SK-N-SH (cell line): ENCODE measurements around the gene MCC. TPM values are rescaled to one million over a fixed set of nuclear protein-coding genes. Genes with fewer than 3 reads are reported as not detected.

Experiments used
- CTCF ChIA-PET: fragments of 300-600, 350-600 bp; formaldehyde crosslinking; extraction: SDS; loops from one replicate; lab custom pipeline; 2021; lab: Yijun Ruan, JAX
- POLR2A ChIA-PET: fragments of 350-600 bp; sonication (Branson Sonifier 250); formaldehyde crosslinking; extraction: SDS; loops from one replicate; lab custom pipeline; 2020; ENCODE audit warnings: antibody characterized with exemption, inconsistent platforms; lab: Yijun Ruan, JAX
- DNase-seq: peaks from one replicate; pipeline ENCODE4 v3.0.0; 2012
- H2AFZ ChIP-seq: fragments of 200-600 bp; sonication (generic); 2 replicates; pipeline ENCODE4 v1.8.1; 2016; ENCODE audit warnings: antibody characterized with exemption, mild to moderate bottlenecking, low read depth
- H3F3A ChIP-seq: fragments of 200-600 bp; sonication (generic); replicated peaks from 2 replicates; pipeline ENCODE3; 2016; ENCODE audit warnings: antibody characterized with exemption, mild to moderate bottlenecking; ENCODE audit not compliant: insufficient read depth
- H3K27ac ChIP-seq, 2 experiments: fragments of 200-500 bp in 1 of 2; fragments of 200-600 bp in 1 of 2; sonication (Bioruptor generic) in 1 of 2; sonication (generic), shearing (Covaris generic) in 1 of 2; 2 replicates each; pipeline versions ENCODE4 v1.5.1 to v1.6.1; 2014 to 2016; ENCODE audit warnings: low read depth in 2 of 2, inconsistent platforms in 1 of 2, low read length in 1 of 2, mild to moderate bottlenecking in 1 of 2, mixed read lengths in 1 of 2
- H3K27me3 ChIP-seq: fragments of 200-600 bp; sonication (generic), shearing (Covaris generic); 2 replicates; pipeline ENCODE4 v1.6.1; 2016; ENCODE audit warnings: mixed run types; ENCODE audit not compliant: insufficient read depth
- H3K36me3 ChIP-seq, 2 experiments: fragments of 200-500 bp in 1 of 2; fragments of 200-600 bp in 1 of 2; sonication (Bioruptor generic) in 1 of 2; sonication (generic) in 1 of 2; replicated peaks in 1 of 2; 2 replicates each; pipeline versions ENCODE3 to v1.5.1; 2014 to 2016; ENCODE audit warnings: low read length in 1 of 2, mild to moderate bottlenecking in 1 of 2; ENCODE audit not compliant: insufficient read depth in 2 of 2, control insufficient read depth in 1 of 2
- H3K4me1 ChIP-seq, 2 experiments: fragments of 200-500 bp in 1 of 2; fragments of 200-600 bp in 1 of 2; sonication (Bioruptor generic) in 1 of 2; sonication (generic), shearing (Covaris generic) in 1 of 2; 2 replicates each; pipeline versions ENCODE4 v1.5.1 to v1.6.1; 2014 to 2016; ENCODE audit warnings: low read depth in 1 of 2, low read length in 1 of 2, mixed run types in 1 of 2; ENCODE audit not compliant: insufficient read depth in 2 of 2, control insufficient read depth in 1 of 2
- H3K4me2 ChIP-seq: fragments of 200-600 bp; sonication (generic), shearing (Covaris generic); 2 replicates; pipeline ENCODE4 v1.6.1; 2017; ENCODE audit warnings: mixed run types
- H3K4me3 ChIP-seq, 2 experiments: fragments of 200-500 bp in 1 of 2; fragments of 200-600 bp in 1 of 2; sonication (Bioruptor generic) in 1 of 2; sonication (generic), shearing (Covaris generic) in 1 of 2; 2 replicates each; pipeline versions ENCODE4 v1.5.1 to v1.8.1; 2014 to 2016; ENCODE audit warnings: low read depth in 2 of 2, inconsistent platforms in 1 of 2, low read length in 1 of 2, mild to moderate bottlenecking in 1 of 2, mixed read lengths in 1 of 2, moderate library complexity in 1 of 2
- H3K79me2 ChIP-seq: fragments of 200-600 bp; sonication (generic); 2 replicates; pipeline ENCODE4 v1.8.1; 2017; ENCODE audit warnings: mild to moderate bottlenecking; ENCODE audit not compliant: insufficient read depth
- H3K9ac ChIP-seq: fragments of 200-600 bp; sonication (generic); 2 replicates; pipeline ENCODE4 v1.6.1; 2017; ENCODE audit warnings: mixed run types
- H3K9me2 ChIP-seq: fragments of 200-600 bp; sonication (generic); 2 replicates; pipeline ENCODE4 v1.6.1; 2017; ENCODE audit warnings: mixed run types
- H3K9me3 ChIP-seq: fragments of 200-600 bp; sonication (generic); 2 replicates; pipeline ENCODE4 v1.6.1; 2017; ENCODE audit warnings: mixed run types, mild to moderate bottlenecking, moderate library complexity
- H4K20me1 ChIP-seq: fragments of 200-600 bp; sonication (generic); 2 replicates; pipeline ENCODE4 v1.6.1; 2017; ENCODE audit warnings: mild to moderate bottlenecking, mixed run types; ENCODE audit not compliant: insufficient read depth
- CTCF ChIP-seq: fragments of 200-600 bp; sonication (generic); IDR thresholded peaks from 2 replicates; pipeline ENCODE4 v1.6.1; 2017; ENCODE audit warnings: antibody characterized with exemption, mild to moderate bottlenecking, moderate library complexity
- EP300 ChIP-seq, 2 experiments: IDR thresholded peaks; 2 replicates each; pipeline versions ENCODE4 v1.4.0 to v1.6.1; 2012; ENCODE audit warnings: borderline replicate concordance in 1 of 2, low read depth in 1 of 2, low read length in 1 of 2
- FOXJ3 ChIP-seq: sonication (generic); formaldehyde crosslinking; IDR thresholded peaks from 2 replicates; pipeline ENCODE4 v1.5.1; 2020; ENCODE audit warnings: mild to moderate bottlenecking, missing genetic modification reagents
- FOXM1 ChIP-seq: IDR thresholded peaks from 2 replicates; pipeline ENCODE4 v1.4.0; 2012; ENCODE audit warnings: low read depth, mild to moderate bottlenecking
- GABPA ChIP-seq: IDR thresholded peaks from 2 replicates; pipeline ENCODE4 v1.4.0; 2012; ENCODE audit warnings: low read depth, mild to moderate bottlenecking
- GATA2 ChIP-seq: sonication (generic); formaldehyde crosslinking; IDR thresholded peaks from 2 replicates; pipeline ENCODE4 v1.5.0; 2020; ENCODE audit warnings: mild to moderate bottlenecking, missing genetic modification reagents
- MAX ChIP-seq: IDR thresholded peaks from 2 replicates; pipeline ENCODE4 v1.4.0; 2012; ENCODE audit warnings: low read depth
- MEF2A ChIP-seq: IDR thresholded peaks from 2 replicates; pipeline ENCODE4 v1.4.0; 2012; ENCODE audit warnings: low read depth, borderline replicate concordance
- NFIC ChIP-seq: IDR thresholded peaks from 2 replicates; pipeline ENCODE4 v1.4.0; 2012; ENCODE audit warnings: borderline replicate concordance
- NRF1 ChIP-seq: IDR thresholded peaks from 2 replicates; pipeline ENCODE4 v1.6.1; 2012; ENCODE audit warnings: low read depth, mild to moderate bottlenecking, low read length
- RCOR1 ChIP-seq: fragments of 150-350 bp; IDR thresholded peaks from 2 replicates; pipeline ENCODE4 v1.6.1; 2017; ENCODE audit warnings: antibody characterized with exemption, low read length
- REST ChIP-seq: IDR thresholded peaks from 2 replicates; pipeline ENCODE4 v1.6.1; 2012; ENCODE audit warnings: mild to moderate bottlenecking, low read depth, low read length, moderate library complexity
- RFX5 ChIP-seq: IDR thresholded peaks from 2 replicates; pipeline ENCODE4 v1.6.1; 2012; ENCODE audit warnings: mild to moderate bottlenecking, improper control_type of control experiment, low read length
- RXRA ChIP-seq: IDR thresholded peaks from 2 replicates; pipeline ENCODE4 v1.4.0; 2012; ENCODE audit warnings: low read depth, mild to moderate bottlenecking, borderline replicate concordance
- SMC3 ChIP-seq: IDR thresholded peaks from 2 replicates; pipeline ENCODE4 v1.6.1; 2012; ENCODE audit warnings: low read depth, low read length, improper control_type of control experiment
- TAF1 ChIP-seq: IDR thresholded peaks from 2 replicates; pipeline ENCODE4 v1.6.1; 2012; ENCODE audit warnings: low read depth, mild to moderate bottlenecking, low read length, moderate library complexity, borderline replicate concordance
- TCF12 ChIP-seq: IDR thresholded peaks from 2 replicates; pipeline ENCODE4 v1.4.0; 2012
- USF2 ChIP-seq: fragments of 150-350 bp; IDR thresholded peaks from 2 replicates; pipeline ENCODE4 v1.6.1; 2017; ENCODE audit warnings: antibody characterized with exemption, low read length, low read depth, borderline replicate concordance
- YY1 ChIP-seq: IDR thresholded peaks from 2 replicates; pipeline ENCODE4 v1.4.0; 2012; ENCODE audit warnings: low read depth, mild to moderate bottlenecking
- ZBTB33 ChIP-seq: IDR thresholded peaks from 2 replicates; pipeline ENCODE4 v1.4.0; 2012; ENCODE audit warnings: low read depth, borderline replicate concordance
- WGBS: methylation state at CpG from one replicate; pipeline ENCODE4 v1.1.6; 2017; ENCODE audit warnings: low lambda C conversion rate; 5-methylcytosine and 5-hydroxymethylcytosine counted together
- polyA plus RNA-seq, 3 experiments: library from polyadenylated mRNA; depleted of rRNA; stranded (reverse); fragments of >200 nt; gene quantifications; 2 replicates each; pipeline ENCODE4 v1.2.3, GENCODE V29; 2012

The MCC gene
- polyA plus RNA-seq, 1 of the 3 experiments (the other 2 are of a cell fraction), result 3.6 TPM

- H3K27me3 ChIP-seq, result no peaks in the 10 kb centered on the region
- H4K20me1 ChIP-seq, result no peaks in the 10 kb centered on the region
- no peaks in the 10 kb centered on the region for H3K9me3 ChIP-seq
- TF ChIP-seq USF2, result no peak
- no peak for TF ChIP-seq FOXJ3 (CRISPR knock-in tag)
- TF ChIP-seq GABPA, result no peak
- TF ChIP-seq NRF1, result no peak
- TF ChIP-seq ZBTB33, result no peak
- no peak for TF ChIP-seq YY1
- no peak for TF ChIP-seq MEF2A
- TF ChIP-seq REST, result no peak
- no peak for TF ChIP-seq SMC3
- TF ChIP-seq RXRA, result no peak
- no peak for TF ChIP-seq FOXM1
- no peak for TF ChIP-seq MAX
- TF ChIP-seq RCOR1, result no peak
- no peak for TF ChIP-seq GATA2 (CRISPR knock-in tag)
- no peak for TF ChIP-seq TAF1
- no peak for TF ChIP-seq RFX5
- no peak for TF ChIP-seq EP300 (IDR thresholded peaks at IDR 0.05; ENCODE audit: borderline replicate concordance in 1 of 2, low read depth in 1 of 2, low read length in 1 of 2)
- no peak for TF ChIP-seq NFIC
- TF ChIP-seq CTCF, result no peak
- TF ChIP-seq TCF12, result no peak
- WGBS, result 29% methylated on average over 3 of the region's 3 CpGs
- no peaks in the 10 kb centered on the region for H3F3A ChIP-seq
- no peaks in the 10 kb centered on the region for H3K9me2 ChIP-seq
- no peak overlapping the region for H3K9ac ChIP-seq
- CTCF ChIA-PET, result no interaction called here
- no peaks in the 10 kb centered on the region; a peak in 1 of 4 replicates for H3K4me1 ChIP-seq
- no peak overlapping the region for H3K27ac ChIP-seq
- DNase-seq, result no peak
- no peak overlapping the region for H3K4me3 ChIP-seq
- no peak overlapping the region for H2AFZ ChIP-seq
- POLR2A ChIA-PET, result no interaction called here
- no peaks in the 10 kb centered on the region for H3K79me2 ChIP-seq
- H3K36me3 ChIP-seq, result no peaks in the 10 kb centered on the region
- no peak overlapping the region for H3K4me2 ChIP-seq
Observed at GRCh38 chr5:113427871-113428574, 60.2 kb downstream of the MCC start.
